Activated CD4-positive, alpha-beta T cell treated with anti-CD3 and anti-CD28 coated beads for 36 hours (primary cell): ENCODE results near the gene BBS1. TPM values are rescaled to one million over a fixed set of nuclear protein-coding genes. Genes with fewer than 3 reads are reported as not detected.

Source experiments
- ATAC-seq: fragments of 200-7000 bp; cut with Tn5 transposase; one replicate; pipeline ENCODE4 v1.10.0; 2021; ENCODE audit warnings: mild to moderate bottlenecking, moderate library complexity
- CTCF ChIA-PET: fragments of 350-600 bp; sonication (Branson Sonifier 250); formaldehyde crosslinking; loops from one replicate; lab custom pipeline; 2021; ENCODE audit warnings: antibody characterized with exemption; lab: Charles Lee
- POLR2A ChIA-PET: fragments of 350-600 bp; sonication (Branson Sonifier 250); formaldehyde crosslinking; loops from one replicate; lab custom pipeline; 2021; ENCODE audit warnings: antibody characterized with exemption, inconsistent platforms; lab: Charles Lee
- DNase-seq: peaks from one replicate; pipeline ENCODE4 v3.0.0-alpha.2; 2020
- H3K27ac Mint-ChIP-seq: one replicate; pipeline ENCODE4 v1.8.0; 2021; ENCODE audit warnings: mixed read lengths
- H3K27me3 Mint-ChIP-seq: one replicate; pipeline ENCODE4 v1.8.0; 2021; ENCODE audit warnings: mixed read lengths
- H3K36me3 Mint-ChIP-seq: one replicate; pipeline ENCODE4 v1.8.0; 2021; ENCODE audit warnings: low read depth, mixed read lengths
- H3K4me1 Mint-ChIP-seq: one replicate; pipeline ENCODE4 v1.8.0; 2021; ENCODE audit warnings: mixed read lengths
- H3K4me3 Mint-ChIP-seq: one replicate; pipeline ENCODE4 v1.8.0; 2021; ENCODE audit warnings: mild to moderate bottlenecking, moderate library complexity, mixed read lengths
- H3K9me3 Mint-ChIP-seq: one replicate; pipeline ENCODE4 v1.8.0; 2021; ENCODE audit warnings: low read depth, mixed read lengths
- intact Hi-C, 2 experiments: fragments of 100-400 bp; cut with DNase I in 1 of 2; cut with micrococcal nuclease in 1 of 2; formaldehyde crosslinking; loops; one replicate each; pipeline versions ENCODE4 v1.14.2 to v1.15.1; 2022 to 2024; cut with DNase I, micrococcal nuclease
- total RNA-seq, 2 experiments: library from RNA; stranded (reverse); gene quantifications; one replicate each; pipeline ENCODE4 v1.2.3, GENCODE V29; 2021

The BBS1 gene
- total RNA-seq, 2 experiments from 2014 or later = 9.4 to 10.7 TPM

DNA sequence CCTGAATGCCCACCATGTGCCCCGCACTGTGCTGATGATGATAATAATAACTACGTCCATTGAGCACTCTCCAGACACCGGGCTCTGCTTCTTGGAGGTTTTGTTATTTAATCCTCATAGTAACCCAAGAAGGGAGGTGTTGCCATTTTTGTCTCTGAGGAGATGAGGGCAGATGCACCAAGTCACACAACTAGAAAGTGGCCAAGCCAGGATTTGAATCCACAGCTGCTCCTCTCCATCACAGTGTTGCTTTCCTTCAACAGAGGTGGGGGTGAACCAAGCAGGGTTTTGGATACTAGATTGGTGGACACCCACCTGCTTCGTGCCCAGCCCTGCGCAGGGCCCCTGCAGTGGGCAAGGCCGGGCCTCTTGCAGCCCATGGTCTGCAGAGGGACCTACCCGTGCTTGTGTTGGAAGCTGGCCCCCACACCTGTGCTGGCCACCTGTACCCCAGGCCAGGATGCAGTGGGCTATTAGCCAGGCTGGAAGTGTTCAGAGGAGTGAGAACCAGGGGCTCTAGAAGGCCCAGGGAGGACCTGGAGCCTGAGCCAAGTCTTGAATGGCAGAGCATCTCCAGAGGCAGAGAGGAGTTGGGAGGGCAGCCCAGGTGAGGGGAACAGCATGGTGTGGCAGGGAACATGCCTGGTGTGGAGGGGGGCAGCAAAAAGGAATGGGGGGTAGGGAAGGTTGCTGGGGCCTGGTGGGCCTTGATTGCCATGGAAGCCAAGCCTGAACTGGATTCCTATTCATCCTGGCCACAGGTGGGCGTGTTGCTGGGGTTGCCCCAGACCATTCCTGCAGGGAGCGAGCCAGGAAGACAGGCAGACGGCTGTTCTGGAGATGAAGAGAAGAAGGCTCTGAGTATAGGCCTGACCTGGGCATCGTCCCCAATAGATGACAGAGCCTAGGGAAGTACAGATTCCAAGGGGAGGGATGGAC is 32.9 kb upstream of the BBS1 start:
- Mint-ChIP-seq H3K4me3 (no peak overlapping the region), H3K36me3 (peaks cover 1% of the 10 kb centered on the region), H3K27ac (no peak overlapping the region), H3K4me1 (peaks cover 17% of the 10 kb centered on the region), H3K27me3 (no peaks in the 10 kb centered on the region), H3K9me3 (no peaks in the 10 kb centered on the region)
- ATAC-seq = no peak
- DNase-seq = no peak
- intact Hi-C loops = loop anchor here in 1 of 2 experiments (2.0 kb wide), 1 partner anchor 47 kb away; no protein-coding TSS in a partner anchor
- ChIA-PET CTCF (interaction anchor here (1.7 to 4.2 kb wide), 2 partner anchors 10 to 18 kb away, joined by 5 to 37 read pairs; partner anchors contain the start of gene PELI3), POLR2A (no interaction called here)

DNA sequence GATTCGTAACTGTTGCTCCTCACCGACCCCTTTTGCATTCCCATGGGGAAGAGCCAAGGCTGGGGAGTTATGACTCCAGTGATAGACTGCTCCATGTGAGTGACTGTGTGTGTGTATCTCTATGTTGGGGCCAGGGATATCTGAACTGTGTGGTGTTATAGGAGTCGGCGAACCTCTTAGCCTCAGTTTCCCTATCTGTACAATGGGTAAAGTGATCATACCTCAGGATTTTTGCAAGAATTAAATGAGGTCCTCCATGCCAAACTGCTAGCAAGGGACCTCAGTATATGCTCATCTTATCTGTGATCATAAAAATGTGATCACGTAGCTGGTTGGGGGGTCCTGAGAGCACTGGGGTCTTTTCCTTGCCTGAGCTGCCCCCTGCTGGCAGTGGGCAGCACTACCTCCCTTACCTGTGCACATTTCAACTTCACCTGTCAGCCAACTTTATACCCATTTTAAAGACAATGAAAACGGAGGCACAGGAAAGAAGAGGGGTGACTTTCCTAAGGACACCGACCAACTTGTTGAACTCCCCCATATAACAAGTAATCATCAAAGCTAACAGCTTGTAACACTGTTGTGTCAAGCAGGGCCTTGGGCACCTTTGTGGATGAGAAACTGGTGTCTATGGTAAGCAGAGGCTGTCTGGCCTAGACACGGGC is 31.6 kb upstream of the BBS1 start:
- ChIA-PET POLR2A (interaction anchor here (2.0 kb wide), 1 partner anchor 12 kb away, joined by 14 read pairs; the partner anchor contains the start of gene PELI3), CTCF (interaction anchor here (0.6 to 4.2 kb wide), 11 partner anchors 11 to 278 kb away, joined by 3 to 37 read pairs (median 3); partner anchors contain the start of genes MRPL11 and PELI3)
- Mint-ChIP-seq H3K9me3 (no peaks in the 10 kb centered on the region), H3K27me3 (no peaks in the 10 kb centered on the region), H3K4me1 (peaks cover 18% of the 10 kb centered on the region), H3K36me3 (peaks cover 3% of the 10 kb centered on the region), H3K27ac (peak overlapping the region; percentile 86), H3K4me3 (peak overlapping the region; percentile 90)
- peak; percentile 51 for DNase-seq
- intact Hi-C loops = loop anchor here in 1 of 2 experiments (2.0 kb wide), 1 partner anchor 48 kb away; no protein-coding TSS in a partner anchor
- no peak for ATAC-seq

- no peak for ATAC-seq
- CTCF ChIA-PET = interaction anchor here (0.6 to 4.2 kb wide), 16 partner anchors 10 to 1639 kb away, joined by 3 to 37 read pairs (median 4); partner anchors contain the start of genes ACTN3, MRPL11, PELI3 and RBM4B
Observed at GRCh38 chr11:66479394-66480116, 30.9 kb upstream of the BBS1 start.

DNA sequence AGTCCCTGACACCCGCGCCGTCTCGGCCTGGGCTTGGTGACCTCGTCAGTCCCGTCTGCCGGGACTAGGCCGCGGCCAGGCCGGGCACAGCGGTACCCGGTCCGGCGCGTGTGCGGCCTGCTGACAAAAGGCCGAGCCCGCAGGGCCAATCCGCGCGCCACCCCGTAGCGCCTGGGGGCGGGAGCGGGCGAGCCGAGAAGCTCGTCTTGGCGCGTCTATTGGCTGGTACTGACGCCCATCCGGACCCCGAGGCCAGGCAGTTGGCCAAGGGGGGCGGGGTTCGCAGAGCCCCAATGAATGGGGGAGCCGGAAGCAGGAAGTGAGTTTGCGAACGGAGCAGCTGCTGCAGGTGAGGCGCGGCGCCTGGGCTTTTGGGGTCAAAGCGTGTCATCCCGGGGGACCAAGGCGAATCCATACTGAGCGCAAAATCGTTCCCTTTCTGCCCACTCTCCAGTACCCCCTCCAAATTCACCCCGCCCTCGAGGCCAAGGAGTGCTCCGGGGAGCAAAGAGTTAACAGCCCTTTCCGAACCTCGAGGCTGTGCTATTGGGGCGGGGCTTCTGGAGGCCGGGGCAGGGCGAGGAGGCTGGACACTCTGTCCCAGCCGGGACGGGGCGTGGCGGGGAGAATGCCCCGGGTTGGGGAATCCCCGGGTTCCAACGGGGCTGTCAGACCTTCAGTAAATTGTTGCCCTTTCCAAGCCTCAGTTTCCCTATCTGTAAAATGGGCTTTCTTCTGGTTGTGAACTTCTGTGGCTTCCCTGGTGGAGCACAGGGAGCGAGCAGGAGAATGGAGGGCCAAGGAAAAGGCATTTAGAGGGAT is 30.1 kb upstream of the BBS1 start, which contains the start of gene DPP3:
TSS of gene DPP3 (plus strand) at position 318 of the 822 bp plus-strand sequence. CDS start 1,767 bp downstream, outside the sequence.
- Mint-ChIP-seq H3K27ac (peak within 1 kb of the TSS; percentile 86), H3K36me3 (peaks cover 4% of the 10 kb centered on the region), H3K9me3 (no peaks in the 10 kb centered on the region), H3K27me3 (no peaks in the 10 kb centered on the region), H3K4me1 (peaks cover 22% of the 10 kb centered on the region), H3K4me3 (peak within 1 kb of the TSS; percentile 90)
- CTCF ChIA-PET = interaction anchor here (0.6 to 4.2 kb wide), 11 partner anchors 9 to 1638 kb away, joined by 3 to 37 read pairs (median 4); partner anchors contain the start of genes ACTN3, PELI3, RBM4B and ZDHHC24
- intact Hi-C loops = loop anchor here (1.0 to 5.0 kb wide), 18 partner anchors 14 to 376 kb away; partner anchors contain the start of genes PELI3 (in 2 of the 2), RBM14 (in 2 of the 2), ACTN3 (in 1 of the 2) and BBS1 (in 1 of the 2)
- POLR2A ChIA-PET = interaction anchor here (0.6 to 2.0 kb wide), 8 partner anchors 13 to 363 kb away, joined by 3 to 14 read pairs (median 3); partner anchors contain the start of genes MRPL11, PELI3, RBM4 and RCE1
- ATAC-seq = peak; percentile 98
- DNase-seq = peak; percentile 98

More at GRCh38 chr11:66479394-66480116, 30.9 kb upstream of the BBS1 start:
- H3K36me3 Mint-ChIP-seq = peaks cover 3% of the 10 kb centered on the region
- peaks cover 18% of the 10 kb centered on the region for H3K4me1 Mint-ChIP-seq
- peak overlapping the region; percentile 86 for H3K27ac Mint-ChIP-seq
- DNase-seq = peak; percentile 29
- POLR2A ChIA-PET = interaction anchor here (0.6 to 2.0 kb wide), 7 partner anchors 13 to 364 kb away, joined by 3 to 14 read pairs (median 3); partner anchors contain the start of genes MRPL11, PELI3, RBM4 and RCE1
- no peaks in the 10 kb centered on the region for H3K27me3 Mint-ChIP-seq
- no peaks in the 10 kb centered on the region for H3K9me3 Mint-ChIP-seq
- peak overlapping the region; percentile 90 for H3K4me3 Mint-ChIP-seq
- intact Hi-C loops = loop anchor here (1.0 to 5.0 kb wide), 19 partner anchors 13 to 377 kb away; partner anchors contain the start of genes PELI3 (in 2 of the 2), RBM14 (in 2 of the 2), ACTN3 (in 1 of the 2) and BBS1 (in 1 of the 2)

DNA sequence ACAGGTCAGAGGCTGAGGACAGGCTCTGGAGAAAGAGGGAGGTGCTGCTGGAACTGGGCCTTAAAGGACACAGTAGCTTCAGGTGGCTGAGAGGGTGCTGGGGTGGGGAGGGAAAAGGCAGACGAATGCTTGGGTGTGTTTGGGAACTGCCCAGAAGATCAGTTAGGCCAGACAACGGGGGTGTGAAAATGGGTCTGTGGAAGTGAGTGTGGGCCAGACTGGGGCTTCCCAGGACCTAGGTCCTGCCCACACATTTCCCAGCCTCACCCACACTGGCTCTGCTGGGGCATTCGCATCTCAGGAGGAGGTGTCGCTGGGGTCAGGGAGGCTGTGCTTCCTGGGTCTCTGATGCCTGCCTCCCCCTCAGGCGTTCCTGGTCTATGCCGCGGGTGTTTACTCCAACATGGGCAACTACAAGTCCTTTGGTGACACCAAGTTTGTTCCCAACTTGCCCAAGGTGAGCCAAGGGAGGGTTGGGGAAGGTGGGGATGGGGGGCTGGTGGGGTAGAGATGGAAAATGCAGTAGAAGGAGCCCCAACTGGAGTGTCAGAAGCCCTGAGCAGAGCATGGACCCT is 25.5 kb upstream of the BBS1 start:
- no peak overlapping the region for H3K4me3 Mint-ChIP-seq
- ChIA-PET POLR2A (no interaction called here), CTCF (interaction anchor here (0.5 to 1.6 kb wide), 2 partner anchors 76 to 149 kb away, joined by 3 read pairs; no protein-coding TSS in a partner anchor)
- intact Hi-C loops = loop anchor here in 1 of 2 experiments (5.0 kb wide), 1 partner anchor 132 kb away; the partner anchor contains the start of gene RBM14
- ATAC-seq = no peak
- H3K36me3 Mint-ChIP-seq = peaks cover 16% of the 10 kb centered on the region
- H3K9me3 Mint-ChIP-seq = no peaks in the 10 kb centered on the region
- no peaks in the 10 kb centered on the region for H3K27me3 Mint-ChIP-seq
- H3K27ac Mint-ChIP-seq = no peak overlapping the region
- peaks cover 16% of the 10 kb centered on the region for H3K4me1 Mint-ChIP-seq
- DNase-seq = no peak

DNA sequence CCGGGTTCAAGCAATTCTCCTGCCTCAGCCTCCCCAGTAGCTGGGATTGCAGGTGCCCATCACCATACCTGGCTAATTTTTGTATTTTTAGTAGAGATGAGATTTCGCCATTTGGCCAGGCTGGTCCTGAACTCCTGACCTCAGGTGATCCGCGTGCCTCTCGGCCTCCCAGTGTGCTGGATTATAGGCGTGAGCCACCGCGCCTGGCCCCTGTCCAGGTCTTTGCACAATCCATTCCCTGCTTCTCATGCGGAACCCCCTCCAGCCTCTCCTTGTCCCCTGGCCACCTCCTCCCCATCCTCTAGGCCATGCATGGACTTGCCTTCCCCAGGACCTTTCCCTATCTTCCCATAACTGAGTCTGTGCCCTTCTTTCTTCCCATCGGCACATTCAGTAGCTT is 21.5 kb upstream of the BBS1 start:
- Mint-ChIP-seq H3K27ac (no peak overlapping the region), H3K4me3 (no peak overlapping the region), H3K4me1 (peaks cover 4% of the 10 kb centered on the region), H3K9me3 (no peaks in the 10 kb centered on the region), H3K36me3 (peaks cover 22% of the 10 kb centered on the region), H3K27me3 (no peaks in the 10 kb centered on the region)
- POLR2A ChIA-PET = no interaction called here
- CTCF ChIA-PET = interaction anchor here (0.6 kb wide), 1 partner anchor 210 kb away, joined by 5 read pairs; no protein-coding TSS in a partner anchor
- no peak for ATAC-seq
- intact Hi-C loops = no loop called here
- no peak for DNase-seq

- Mint-ChIP-seq H3K36me3 (peaks cover 24% of the 10 kb centered on the region), H3K9me3 (no peaks in the 10 kb centered on the region), H3K4me1 (peaks cover 3% of the 10 kb centered on the region), H3K27me3 (no peaks in the 10 kb centered on the region), H3K27ac (no peak overlapping the region), H3K4me3 (no peak overlapping the region)
- ChIA-PET POLR2A (no interaction called here), CTCF (interaction anchor here (0.6 kb wide), 1 partner anchor 10 kb away, joined by 3 read pairs; the partner anchor contains the start of gene DPP3)
- ATAC-seq (no peak), DNase-seq (no peak)
- intact Hi-C loops = no loop called here
Observed at GRCh38 chr11:66489636-66490035, 20.8 kb upstream of the BBS1 start.

GRCh38 chr11:66491315-66491935 is 19.0 kb upstream of the BBS1 start:
- H3K36me3 Mint-ChIP-seq = peaks cover 19% of the 10 kb centered on the region
- ATAC-seq (no peak), DNase-seq (no peak)
- intact Hi-C loops = no loop called here
- ChIA-PET POLR2A (no interaction called here), CTCF (interaction anchor here (1.4 to 1.7 kb wide), 4 partner anchors 8 to 103 kb away, joined by 3 to 4 read pairs (median 4); partner anchors contain the start of gene DPP3)
- H3K9me3 Mint-ChIP-seq = no peaks in the 10 kb centered on the region
- H3K27ac Mint-ChIP-seq = no peak overlapping the region
- no peak overlapping the region for H3K4me3 Mint-ChIP-seq
- H3K4me1 Mint-ChIP-seq = no peaks in the 10 kb centered on the region
- no peaks in the 10 kb centered on the region for H3K27me3 Mint-ChIP-seq
